Lower leg skin (tissue), 3 donors: ENCODE data around the gene CDH22.

Experiments
- CTCF ChIP-seq, 3 donors: fragments of 450-650 bp; IDR thresholded peaks; one replicate each; pipeline ENCODE4 v1.5.1; 2016; ENCODE audit warnings: antibody characterized with exemption in 3 of 3, mild to moderate bottlenecking in 3 of 3, moderate library complexity in 2 of 3
- POLR2A ChIP-seq, 2 donors: fragments of 450-650 bp; IDR thresholded peaks; one replicate each; pipeline ENCODE4 v1.6.1; 2016 to 2017; ENCODE audit warnings: antibody characterized with exemption in 2 of 2, mild to moderate bottlenecking in 1 of 2, moderate library complexity in 1 of 2

DNA sequence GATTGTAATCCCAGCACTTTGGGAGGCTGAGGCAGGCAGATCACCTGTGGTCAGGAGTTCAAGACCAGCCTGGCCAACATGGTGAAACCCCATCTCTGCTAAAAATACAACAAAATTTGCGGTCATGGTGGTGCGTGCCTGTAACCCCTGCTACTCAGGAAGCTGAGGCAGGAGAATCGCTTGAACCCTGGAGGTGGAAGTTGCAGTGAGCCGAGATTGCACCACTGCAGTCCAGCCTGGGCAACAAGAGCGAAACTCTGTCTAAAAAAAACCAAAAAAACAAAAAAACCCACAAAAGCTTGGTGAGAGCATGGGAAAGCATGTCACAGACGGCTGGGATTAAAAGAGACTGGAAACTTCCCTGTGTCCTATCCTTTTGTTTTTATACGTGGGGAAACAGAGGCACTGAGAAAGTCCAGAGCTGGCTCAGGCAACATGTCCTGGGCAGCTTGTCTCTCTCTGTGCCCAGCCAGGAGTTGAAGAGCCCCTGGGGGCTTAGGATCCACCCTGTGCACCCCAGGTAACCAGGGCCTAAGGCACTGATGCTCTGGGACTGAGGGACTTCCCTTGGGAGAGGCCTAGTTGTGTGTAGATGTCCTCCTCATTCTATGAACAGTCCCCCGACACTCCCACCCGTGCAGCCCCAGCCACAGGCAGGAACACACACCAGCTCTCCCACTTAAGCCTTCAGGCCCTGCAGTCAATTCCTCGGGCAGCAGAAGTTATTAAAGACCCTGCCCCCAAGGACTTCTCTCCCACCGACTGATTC lies 174.2 kb downstream of the CDH22 start:
- TF ChIP-seq CTCF (IDR thresholded peaks at IDR 0.05) (no peak), POLR2A (IDR thresholded peaks at IDR 0.05) (no peak)
